Measurements from ENCODE around the gene PRSS35. TPM values are rescaled to one million over a fixed set of nuclear protein-coding genes. Genes with fewer than 3 reads are reported as not detected.

PRSS35 gene
- total RNA-seq, 1 donor from 2014 or later: 1.3 TPM

DNA sequence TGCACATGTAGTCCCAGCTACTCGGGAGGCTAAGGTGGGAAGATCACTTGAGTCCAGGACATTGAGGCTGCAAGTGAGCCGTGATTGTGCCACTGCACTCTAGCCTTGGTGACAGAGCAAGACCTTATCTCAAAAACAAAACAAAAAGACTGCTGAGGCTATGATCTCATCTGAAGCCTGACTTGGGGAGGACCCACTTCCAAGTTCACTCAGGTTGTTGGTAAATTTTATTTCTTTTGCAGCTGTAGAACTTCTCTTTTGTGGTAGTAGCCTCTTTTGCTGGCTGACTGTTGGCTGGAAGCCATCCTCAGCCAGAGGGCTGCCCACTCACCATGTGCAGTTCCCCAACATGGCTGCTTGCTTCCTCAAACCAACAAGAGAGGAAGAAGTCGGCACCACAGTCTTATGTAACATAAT, 44.7 kb upstream of the PRSS35 start:
- no peak overlapping the region for H3K27ac Mint-ChIP-seq (ENCODE audit: unreplicated experiment)
- no peaks in the 10 kb centered on the region for H3K9me3 Mint-ChIP-seq (ENCODE audit: unreplicated experiment)
- peaks cover 12% of the 10 kb centered on the region for H3K4me1 Mint-ChIP-seq (ENCODE audit: unreplicated experiment)
- no peaks in the 10 kb centered on the region for H3K36me3 Mint-ChIP-seq (ENCODE audit: low read depth, unreplicated experiment)
- TF ChIP-seq, protein P1, sequence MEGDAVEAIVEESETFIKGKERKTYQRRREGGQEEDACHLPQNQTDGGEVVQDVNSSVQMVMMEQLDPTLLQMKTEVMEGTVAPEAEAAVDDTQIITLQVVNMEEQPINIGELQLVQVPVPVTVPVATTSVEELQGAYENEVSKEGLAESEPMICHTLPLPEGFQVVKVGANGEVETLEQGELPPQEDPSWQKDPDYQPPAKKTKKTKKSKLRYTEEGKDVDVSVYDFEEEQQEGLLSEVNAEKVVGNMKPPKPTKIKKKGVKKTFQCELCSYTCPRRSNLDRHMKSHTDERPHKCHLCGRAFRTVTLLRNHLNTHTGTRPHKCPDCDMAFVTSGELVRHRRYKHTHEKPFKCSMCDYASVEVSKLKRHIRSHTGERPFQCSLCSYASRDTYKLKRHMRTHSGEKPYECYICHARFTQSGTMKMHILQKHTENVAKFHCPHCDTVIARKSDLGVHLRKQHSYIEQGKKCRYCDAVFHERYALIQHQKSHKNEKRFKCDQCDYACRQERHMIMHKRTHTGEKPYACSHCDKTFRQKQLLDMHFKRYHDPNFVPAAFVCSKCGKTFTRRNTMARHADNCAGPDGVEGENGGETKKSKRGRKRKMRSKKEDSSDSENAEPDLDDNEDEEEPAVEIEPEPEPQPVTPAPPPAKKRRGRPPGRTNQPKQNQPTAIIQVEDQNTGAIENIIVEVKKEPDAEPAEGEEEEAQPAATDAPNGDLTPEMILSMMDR (IDR thresholded peaks at IDR 0.05; ENCODE audit: unreplicated experiment): no peak
- H3K27me3 Mint-ChIP-seq (ENCODE audit: unreplicated experiment): no peaks in the 10 kb centered on the region
- H3K4me3 Mint-ChIP-seq (ENCODE audit: unreplicated experiment): no peak overlapping the region
- no peak for DNase-seq (ENCODE audit: low spot score)

DNA sequence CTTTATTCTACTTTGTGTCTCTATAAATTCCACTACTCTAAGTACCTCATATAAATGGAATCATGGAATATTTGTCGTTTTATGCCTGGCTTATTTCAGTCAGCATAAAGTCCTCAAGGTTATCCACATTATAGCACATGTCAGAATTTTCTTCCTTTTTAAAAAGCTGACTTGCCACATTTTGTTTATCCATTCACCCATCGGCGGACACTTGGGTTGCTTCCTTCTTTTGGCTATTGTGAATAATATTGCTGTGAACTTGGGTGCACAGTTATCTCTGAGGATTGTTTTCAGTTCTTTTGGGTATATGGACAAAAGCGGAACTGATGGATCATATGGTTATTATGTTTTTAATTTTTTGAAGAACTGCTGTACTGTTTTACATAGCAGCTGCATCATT, 42.3 kb upstream of the PRSS35 start:
- no peak for DNase-seq (ENCODE audit: low spot score)
- peaks cover 21% of the 10 kb centered on the region for H3K4me1 Mint-ChIP-seq (ENCODE audit: unreplicated experiment)
- H3K27me3 Mint-ChIP-seq (ENCODE audit: unreplicated experiment): no peaks in the 10 kb centered on the region
- no peaks in the 10 kb centered on the region for H3K9me3 Mint-ChIP-seq (ENCODE audit: unreplicated experiment)
- TF ChIP-seq, protein P1 (IDR thresholded peaks at IDR 0.05; ENCODE audit: unreplicated experiment): no peak
- no peak overlapping the region for H3K4me3 Mint-ChIP-seq (ENCODE audit: unreplicated experiment)
- no peaks in the 10 kb centered on the region for H3K36me3 Mint-ChIP-seq (ENCODE audit: low read depth, unreplicated experiment)
- H3K27ac Mint-ChIP-seq (ENCODE audit: unreplicated experiment): no peak overlapping the region

DNA sequence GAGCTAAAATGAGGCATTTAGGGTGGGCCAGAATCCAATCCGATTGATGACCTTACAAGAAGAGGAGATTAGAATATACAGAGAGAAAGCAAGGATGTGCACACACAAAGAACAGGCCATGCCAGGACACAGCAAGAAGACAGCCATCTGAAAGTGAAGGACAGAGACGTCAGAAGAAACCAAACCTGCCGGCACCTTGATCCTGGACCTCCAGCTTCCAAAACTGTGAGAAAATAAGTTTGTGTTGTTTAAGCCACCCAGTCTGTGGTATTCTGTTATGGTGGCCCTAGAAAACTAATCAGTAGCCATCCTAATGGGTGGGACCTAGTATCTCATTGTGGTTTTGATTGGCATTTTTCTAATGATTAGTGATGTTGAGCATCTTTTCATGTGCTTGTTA, 41.7 kb upstream of the PRSS35 start:
- Mint-ChIP-seq H3K9me3 (ENCODE audit: unreplicated experiment) (no peaks in the 10 kb centered on the region), H3K36me3 (ENCODE audit: low read depth, unreplicated experiment) (no peaks in the 10 kb centered on the region), H3K4me3 (ENCODE audit: unreplicated experiment) (no peak overlapping the region), H3K27ac (ENCODE audit: unreplicated experiment) (no peak overlapping the region), H3K4me1 (ENCODE audit: unreplicated experiment) (peaks cover 21% of the 10 kb centered on the region), H3K27me3 (ENCODE audit: unreplicated experiment) (no peaks in the 10 kb centered on the region)
- TF ChIP-seq, protein P1 (IDR thresholded peaks at IDR 0.05; ENCODE audit: unreplicated experiment): no peak
- no peak for DNase-seq (ENCODE audit: low spot score)

DNA sequence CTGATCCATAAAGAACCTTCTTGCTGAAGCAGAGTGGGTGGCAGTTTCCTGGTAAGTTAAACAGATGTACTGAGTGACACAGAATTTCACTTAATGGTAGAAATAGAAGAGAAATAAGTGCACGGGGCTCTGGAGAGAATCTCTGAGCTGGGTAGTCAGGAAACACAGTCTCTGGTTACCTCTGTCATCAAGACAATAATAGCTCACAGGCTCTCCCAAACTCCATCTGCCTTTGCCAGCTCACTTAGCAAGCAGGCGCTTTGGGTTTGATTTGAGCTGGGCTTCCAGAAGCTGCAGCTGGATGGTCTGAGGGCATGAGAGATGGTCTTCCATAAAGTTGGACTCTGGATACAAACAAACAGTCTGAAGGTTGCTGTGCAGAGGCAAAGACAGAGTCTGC, 39.6 kb upstream of the PRSS35 start:
- DNase-seq (ENCODE audit: low spot score): no peak
- Mint-ChIP-seq H3K4me3 (ENCODE audit: unreplicated experiment) (no peak overlapping the region), H3K27me3 (ENCODE audit: unreplicated experiment) (no peaks in the 10 kb centered on the region), H3K27ac (ENCODE audit: unreplicated experiment) (no peak overlapping the region), H3K36me3 (ENCODE audit: low read depth, unreplicated experiment) (no peaks in the 10 kb centered on the region), H3K4me1 (ENCODE audit: unreplicated experiment) (peaks cover 21% of the 10 kb centered on the region), H3K9me3 (ENCODE audit: unreplicated experiment) (no peaks in the 10 kb centered on the region)
- TF ChIP-seq, protein P1 (IDR thresholded peaks at IDR 0.05; ENCODE audit: unreplicated experiment): no peak

DNA sequence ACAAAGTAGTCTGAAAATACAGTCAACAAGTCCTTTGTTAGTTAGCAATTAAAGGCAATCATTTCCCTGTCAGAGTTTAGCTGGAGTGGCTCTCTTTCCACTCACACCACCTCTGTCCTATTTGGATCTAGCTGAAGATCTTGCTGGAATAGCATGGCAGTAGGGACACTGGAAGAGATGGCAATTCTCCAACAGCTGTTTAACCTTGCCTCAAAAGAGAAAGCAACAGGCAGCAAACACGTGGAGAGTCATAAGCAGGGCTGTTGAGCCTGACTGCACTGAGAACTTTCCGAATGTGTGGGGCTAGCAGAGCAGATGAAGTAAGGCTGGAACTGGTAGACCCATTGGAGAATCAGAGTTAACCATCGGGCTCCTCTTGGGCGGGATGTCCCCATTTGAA, 38.0 kb upstream of the PRSS35 start:
- H3K27ac Mint-ChIP-seq (ENCODE audit: unreplicated experiment): no peak overlapping the region
- TF ChIP-seq, protein P1 (IDR thresholded peaks at IDR 0.05; ENCODE audit: unreplicated experiment): no peak
- peaks cover 21% of the 10 kb centered on the region for H3K4me1 Mint-ChIP-seq (ENCODE audit: unreplicated experiment)
- no peak for DNase-seq (ENCODE audit: low spot score)
- H3K27me3 Mint-ChIP-seq (ENCODE audit: unreplicated experiment): no peaks in the 10 kb centered on the region
- no peaks in the 10 kb centered on the region for H3K9me3 Mint-ChIP-seq (ENCODE audit: unreplicated experiment)
- H3K36me3 Mint-ChIP-seq (ENCODE audit: low read depth, unreplicated experiment): no peaks in the 10 kb centered on the region
- H3K4me3 Mint-ChIP-seq (ENCODE audit: unreplicated experiment): no peak overlapping the region

All from endothelial cell (in vitro differentiated cells).